Measurements from ENCODE around the gene ZCCHC3. TPM values are rescaled to one million over a fixed set of nuclear protein-coding genes. Genes with fewer than 3 reads are reported as not detected.

The ZCCHC3 gene
- total RNA-seq, 1 donor from 2014 or later, result 40.0 TPM

- DNase-seq (ENCODE audit: low spot score), result no peak
- no peaks in the 10 kb centered on the region for H3K9me3 Mint-ChIP-seq (ENCODE audit: unreplicated experiment)
- H3K4me1 Mint-ChIP-seq (ENCODE audit: unreplicated experiment), result no peaks in the 10 kb centered on the region
- no peak for TF ChIP-seq CTCF (IDR thresholded peaks at IDR 0.05; ENCODE audit: unreplicated experiment)
- H3K36me3 Mint-ChIP-seq (ENCODE audit: low read depth, unreplicated experiment), result peaks cover 3% of the 10 kb centered on the region
- H3K27ac Mint-ChIP-seq (ENCODE audit: unreplicated experiment), result no peak overlapping the region
- H3K4me3 Mint-ChIP-seq (ENCODE audit: unreplicated experiment), result no peak overlapping the region
- peaks cover 7% of the 10 kb centered on the region for H3K27me3 Mint-ChIP-seq (ENCODE audit: unreplicated experiment)
Observed at GRCh38 chr20:258269-258858, 39.0 kb upstream of the ZCCHC3 start.

GRCh38 chr20:258963-259362 is 38.4 kb upstream of the ZCCHC3 start:
- Mint-ChIP-seq H3K4me1 (ENCODE audit: unreplicated experiment) (no peaks in the 10 kb centered on the region), H3K27me3 (ENCODE audit: unreplicated experiment) (peaks cover 7% of the 10 kb centered on the region), H3K4me3 (ENCODE audit: unreplicated experiment) (no peak overlapping the region)

GRCh38 chr20:259981-260380 is 37.4 kb upstream of the ZCCHC3 start:
- Mint-ChIP-seq H3K4me1 (ENCODE audit: unreplicated experiment) (no peaks in the 10 kb centered on the region), H3K9me3 (ENCODE audit: unreplicated experiment) (no peaks in the 10 kb centered on the region), H3K27me3 (ENCODE audit: unreplicated experiment) (peaks cover 3% of the 10 kb centered on the region), H3K4me3 (ENCODE audit: unreplicated experiment) (no peak overlapping the region), H3K27ac (ENCODE audit: unreplicated experiment) (no peak overlapping the region), H3K36me3 (ENCODE audit: low read depth, unreplicated experiment) (peaks cover 3% of the 10 kb centered on the region)
- TF ChIP-seq CTCF (IDR thresholded peaks at IDR 0.05; ENCODE audit: unreplicated experiment), result no peak
- DNase-seq (ENCODE audit: low spot score), result no peak

More at GRCh38 chr20:258963-259362, 38.4 kb upstream of the ZCCHC3 start:
- DNase-seq (ENCODE audit: low spot score), result no peak
- Mint-ChIP-seq H3K36me3 (ENCODE audit: low read depth, unreplicated experiment) (peaks cover 3% of the 10 kb centered on the region), H3K9me3 (ENCODE audit: unreplicated experiment) (no peaks in the 10 kb centered on the region), H3K27ac (ENCODE audit: unreplicated experiment) (no peak overlapping the region)
- no peak for TF ChIP-seq CTCF (IDR thresholded peaks at IDR 0.05; ENCODE audit: unreplicated experiment)

- Mint-ChIP-seq H3K9me3 (ENCODE audit: unreplicated experiment) (no peaks in the 10 kb centered on the region), H3K4me3 (ENCODE audit: unreplicated experiment) (no peak overlapping the region)
Observed at GRCh38 chr20:263701-264100, 33.7 kb upstream of the ZCCHC3 start.

More at GRCh38 chr20:263701-264100, 33.7 kb upstream of the ZCCHC3 start:
- H3K27ac Mint-ChIP-seq (ENCODE audit: unreplicated experiment), result no peak overlapping the region
- DNase-seq (ENCODE audit: low spot score), result no peak
- H3K4me1 Mint-ChIP-seq (ENCODE audit: unreplicated experiment), result peaks cover 3% of the 10 kb centered on the region
- H3K27me3 Mint-ChIP-seq (ENCODE audit: unreplicated experiment), result peaks cover 3% of the 10 kb centered on the region
- TF ChIP-seq CTCF (IDR thresholded peaks at IDR 0.05; ENCODE audit: unreplicated experiment), result no peak
- no peaks in the 10 kb centered on the region for H3K36me3 Mint-ChIP-seq (ENCODE audit: low read depth, unreplicated experiment)

Measured in endothelial cell (in vitro differentiated cells).